Measurements from ENCODE around the gene ELOVL1. TPM values are rescaled to one million over a fixed set of nuclear protein-coding genes. Genes with fewer than 3 reads are reported as not detected.
A peak's percentile ranks its signal among the peaks of the same experiment; 100 is the strongest.

Gene ELOVL1
- total RNA-seq, 1 donor from 2014 or later, result 172 TPM

- no peak for ATAC-seq
These were observed 13.3 kb downstream of the ELOVL1 start for GRCh38 chr1:43354471-43354870.

- no peak for ATAC-seq
These were observed 14.9 kb downstream of the ELOVL1 start for GRCh38 chr1:43352881-43353280.

GRCh38 chr1:43352351-43352705, 15.5 kb downstream of the ELOVL1 start:
- ATAC-seq, result no peak

GRCh38 chr1:43351421-43352350, 16.1 kb downstream of the ELOVL1 start:
- ATAC-seq, result no peak

- ATAC-seq, result no peak
These were observed 16.8 kb downstream of the ELOVL1 start for GRCh38 chr1:43350976-43351375.

- peak; percentile 36 for ATAC-seq
These were observed 18.1 kb downstream of the ELOVL1 start for GRCh38 chr1:43349594-43350306.

- peak; percentile 96 for ATAC-seq
These were observed 18.8 kb downstream of the ELOVL1 start for GRCh38 chr1:43348809-43349593.

- peak; percentile 40 for ATAC-seq
These were observed 19.4 kb downstream of the ELOVL1 start for GRCh38 chr1:43348343-43348808.

- ATAC-seq, result no peak
These were observed 21.2 kb downstream of the ELOVL1 start for GRCh38 chr1:43346636-43347035.

GRCh38 chr1:43345120-43345519, 22.7 kb downstream of the ELOVL1 start:
- ATAC-seq, result no peak

- no peak for ATAC-seq
These were observed 23.5 kb downstream of the ELOVL1 start for GRCh38 chr1:43344267-43344850.

GRCh38 chr1:43340559-43340958, 27.3 kb downstream of the ELOVL1 start:
- no peak for ATAC-seq

- no peak for ATAC-seq
These were observed 28.1 kb downstream of the ELOVL1 start for GRCh38 chr1:43339584-43340232.

GRCh38 chr1:43338001-43338400, 29.8 kb downstream of the ELOVL1 start:
- ATAC-seq, result no peak

GRCh38 chr1:43337588-43337987, 30.2 kb downstream of the ELOVL1 start, which contains the start of gene MPL:
Gene MPL, plus strand, starts transcription at chr1:43337818. Its CDS starts 31 bp downstream, at chr1:43337849.
- ATAC-seq, result peak; percentile 21

GRCh38 chr1:43334453-43335205, 33.2 kb downstream of the ELOVL1 start:
- no peak for ATAC-seq

- no peak for ATAC-seq
These were observed 36.1 kb downstream of the ELOVL1 start for GRCh38 chr1:43331688-43332087.

GRCh38 chr1:43329995-43330751, 37.6 kb downstream of the ELOVL1 start:
- ATAC-seq, result peak; percentile 68

GRCh38 chr1:43327549-43328292, 40.1 kb downstream of the ELOVL1 start:
- ATAC-seq, result no peak
